Left renal pelvis (tissue), 4 donors: ENCODE data around the gene CRMP1. TPM values are rescaled to one million over a fixed set of nuclear protein-coding genes. Genes with fewer than 3 reads are reported as not detected.

Source experiments
- DNase-seq, 4 donors: peaks; one replicate each; pipeline ENCODE4 v3.0.0-alpha.2; 2013; ENCODE audit warnings: low read depth in 4 of 4, low spot score in 3 of 4
- polyA plus RNA-seq, 4 donors: library from polyadenylated mRNA; unstranded; fragments of 120-200 nt; gene quantifications; one replicate each; pipeline ENCODE4 v1.2.1, GENCODE V29; 2013; ENCODE audit not compliant: insufficient read length in 4 of 4

CRMP1 gene
- polyA plus RNA-seq, 4 donors = 41.1 to 62.7 (median 53.7) TPM

DNA sequence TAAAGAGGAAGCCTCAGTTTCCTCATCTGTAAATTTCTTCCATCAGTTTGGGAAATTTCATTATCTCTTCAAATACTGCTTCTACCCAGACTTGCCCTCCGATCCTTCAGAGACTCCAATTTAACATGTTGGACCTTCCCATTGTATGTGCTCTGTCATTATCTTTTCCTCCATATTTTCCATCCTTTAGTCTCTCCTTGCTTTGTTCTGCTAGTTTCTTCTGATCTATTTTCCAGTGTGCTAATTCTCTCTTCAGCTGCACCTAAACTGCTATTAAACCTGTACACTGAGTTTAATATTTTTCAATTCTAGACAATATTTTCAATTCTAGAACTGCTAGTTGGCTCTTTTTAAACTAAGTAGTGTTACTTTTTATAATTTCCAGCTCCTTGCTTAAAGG, 116.4 kb downstream of the CRMP1 start:
- no peak for DNase-seq

DNA sequence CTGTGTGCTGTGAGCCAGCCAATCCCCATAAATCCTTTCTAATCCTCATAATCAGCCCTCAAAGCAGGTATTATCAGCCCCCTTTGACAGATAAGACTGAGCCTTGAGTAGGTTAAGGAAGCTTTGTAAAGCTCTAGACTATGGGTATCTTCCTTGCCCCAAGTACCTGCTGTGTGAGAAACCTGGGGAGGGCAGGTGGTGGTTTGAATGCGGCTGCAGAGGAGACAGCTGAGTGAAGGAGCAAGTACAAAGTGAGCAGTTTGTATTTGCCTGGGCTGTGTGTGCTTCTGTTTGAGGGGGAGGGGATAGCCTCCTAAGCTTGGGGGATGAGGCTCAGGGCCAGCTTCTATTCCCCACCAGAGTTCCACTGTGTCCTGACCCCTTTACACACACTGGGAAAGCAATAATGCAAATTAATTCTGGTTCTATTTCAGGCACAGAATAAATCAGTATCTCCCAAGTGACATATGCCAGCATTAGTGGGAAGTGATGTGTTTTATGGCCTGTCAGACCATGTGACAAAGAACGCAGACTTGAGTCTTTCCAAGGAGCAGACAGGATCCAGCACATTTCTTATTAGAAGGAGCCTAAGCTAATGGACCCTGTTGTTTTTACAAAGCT, 118.4 kb downstream of the CRMP1 start:
- DNase-seq = no peak

DNA sequence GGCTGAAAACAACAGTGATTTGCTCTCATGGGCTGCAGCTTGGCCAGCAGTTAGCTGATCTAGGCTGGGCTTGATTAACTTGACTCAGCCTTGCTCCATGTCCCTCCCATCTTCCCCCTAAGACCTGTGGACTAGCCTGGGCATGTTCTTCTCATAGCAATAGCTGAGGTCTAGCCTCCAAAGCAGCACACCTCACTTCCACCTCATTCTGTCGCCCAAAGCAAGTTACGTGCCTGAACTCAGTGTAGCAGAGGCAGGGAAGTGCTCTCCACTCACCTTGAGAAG, 119.7 kb downstream of the CRMP1 start:
- DNase-seq = no peak

DNA sequence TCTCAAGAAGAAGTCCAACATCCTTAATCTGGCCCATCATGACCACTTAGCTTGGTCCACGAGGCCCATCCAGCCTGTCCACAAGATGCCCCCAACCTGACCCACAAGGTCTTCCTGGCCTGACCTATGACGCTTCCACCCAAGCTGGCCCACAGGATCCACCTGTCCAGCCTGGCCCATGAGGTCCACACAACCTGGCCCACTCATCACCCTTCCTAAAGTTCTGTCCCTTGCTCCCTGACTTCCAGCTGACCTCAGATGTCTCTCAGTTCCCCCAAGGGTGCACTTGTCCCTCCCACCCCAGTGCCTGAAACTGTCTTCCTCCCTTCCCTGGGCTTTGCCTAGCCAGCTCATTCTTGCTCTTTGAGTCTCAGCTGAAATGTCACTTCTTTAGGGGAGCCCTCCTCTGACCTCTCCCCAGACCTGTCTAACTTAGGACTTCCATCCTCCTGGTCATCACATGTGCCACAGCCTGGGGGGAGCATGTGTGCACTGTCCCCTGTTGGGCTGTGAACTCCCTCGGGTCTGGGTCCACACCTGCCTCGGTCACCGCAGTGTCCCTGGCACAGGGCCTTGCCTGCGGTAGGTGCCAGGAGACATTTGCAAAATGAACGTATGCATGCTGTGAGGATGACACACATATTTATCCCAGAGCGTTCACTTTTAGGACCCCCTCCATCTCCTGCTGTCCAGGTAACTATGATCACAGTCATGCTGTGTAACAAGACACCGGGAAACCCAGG, 120.2 kb downstream of the CRMP1 start:
- DNase-seq = no peak

Other genes starting within 250 kb of the CRMP1 start
- 1 to 10 TPM; 8.6 to 9.9 (median 9.1) TPM for gene EVC2, start 184.5 kb downstream of the CRMP1 start, polyA plus RNA-seq
- 10 to 100 TPM; 29.2 to 47.9 (median 39.8) TPM for gene EVC, start 181.9 kb downstream of the CRMP1 start, polyA plus RNA-seq
- under 1 TPM in 3 of 4 donors, not detected in 1; 0.01 to 0.03 (median 0.01) TPM for gene C4orf50, start 125.3 kb upstream of the CRMP1 start, polyA plus RNA-seq